GM12874 (cell line): Measurements from ENCODE around the gene ZNF354B.

ENCODE experiments used
- CTCF ChIP-seq: IDR thresholded peaks from 2 replicates; pipeline ENCODE4 v1.5.1; 2011; ENCODE audit warnings: low read depth, mild to moderate bottlenecking, control low read depth, low read length, moderate library complexity; ENCODE audit not compliant: insufficient read depth

ZNF354B gene

GRCh38 chr5:178831049-178831448, 28.7 kb upstream of the ZNF354B start:
- no peak for TF ChIP-seq CTCF

- no peak for TF ChIP-seq CTCF
Measured at GRCh38 chr5:178832618-178833201, 27.0 kb upstream of the ZNF354B start.

- TF ChIP-seq CTCF: no peak
Measured at GRCh38 chr5:178836628-178837027, 23.1 kb upstream of the ZNF354B start.

- no peak for TF ChIP-seq CTCF
Measured at GRCh38 chr5:178839319-178839704, 20.4 kb upstream of the ZNF354B start.

GRCh38 chr5:178849316-178849715, 10.4 kb upstream of the ZNF354B start:
- no peak for TF ChIP-seq CTCF

GRCh38 chr5:178851951-178852350, 7.8 kb upstream of the ZNF354B start:
- no peak for TF ChIP-seq CTCF

GRCh38 chr5:178854284-178854683, 5.5 kb upstream of the ZNF354B start:
- TF ChIP-seq CTCF: no peak
